Activated naive CD4-positive, alpha-beta T cell (primary cell): ENCODE results near the gene FAAP20.

ENCODE experiments used
- DNase-seq, 4 experiments: peaks; one replicate each; lab custom pipeline; 2025; lab: John Stamatoyannopoulos, UW

The FAAP20 gene

DNA sequence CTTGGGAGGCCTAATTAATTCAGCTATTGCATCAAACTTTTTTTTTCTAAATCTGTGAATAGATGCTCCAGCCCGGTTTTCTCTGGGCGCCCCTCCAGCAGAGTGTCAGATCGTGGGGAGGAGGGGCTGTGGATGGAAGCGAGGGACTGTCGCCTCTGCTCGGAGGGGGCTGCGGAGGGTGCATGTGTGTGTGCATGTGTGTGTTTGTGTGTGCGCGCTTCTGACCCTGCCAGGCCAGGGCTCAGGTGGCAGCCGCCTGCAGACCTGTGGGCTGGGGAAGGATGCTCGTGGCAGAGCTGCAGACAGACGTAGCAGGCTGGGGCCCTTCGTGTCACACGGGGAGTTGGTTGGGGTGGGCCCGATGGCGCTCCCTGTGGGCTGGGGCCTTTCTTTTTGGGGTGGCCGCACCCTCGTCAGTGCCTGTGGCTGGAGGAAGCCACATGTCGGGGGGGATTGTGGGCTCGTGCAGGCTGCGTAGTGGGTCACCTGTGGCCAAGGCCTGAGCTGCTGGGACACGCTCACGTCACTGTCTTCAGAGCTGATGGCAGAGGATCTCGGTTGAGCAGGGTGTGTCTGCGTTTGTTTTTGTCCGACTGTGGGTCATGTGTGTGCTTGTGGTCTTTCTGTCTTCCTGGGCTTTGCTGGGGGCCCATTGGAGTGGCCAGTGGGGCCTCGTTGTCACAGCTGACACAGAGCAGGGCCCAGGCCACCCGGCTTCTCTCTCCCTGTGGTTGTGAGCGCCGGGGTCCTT lies 36.4 kb upstream of the FAAP20 start:
- DNase-seq: peak in 2 of 4 experiments; percentile 28 to 32

DNA sequence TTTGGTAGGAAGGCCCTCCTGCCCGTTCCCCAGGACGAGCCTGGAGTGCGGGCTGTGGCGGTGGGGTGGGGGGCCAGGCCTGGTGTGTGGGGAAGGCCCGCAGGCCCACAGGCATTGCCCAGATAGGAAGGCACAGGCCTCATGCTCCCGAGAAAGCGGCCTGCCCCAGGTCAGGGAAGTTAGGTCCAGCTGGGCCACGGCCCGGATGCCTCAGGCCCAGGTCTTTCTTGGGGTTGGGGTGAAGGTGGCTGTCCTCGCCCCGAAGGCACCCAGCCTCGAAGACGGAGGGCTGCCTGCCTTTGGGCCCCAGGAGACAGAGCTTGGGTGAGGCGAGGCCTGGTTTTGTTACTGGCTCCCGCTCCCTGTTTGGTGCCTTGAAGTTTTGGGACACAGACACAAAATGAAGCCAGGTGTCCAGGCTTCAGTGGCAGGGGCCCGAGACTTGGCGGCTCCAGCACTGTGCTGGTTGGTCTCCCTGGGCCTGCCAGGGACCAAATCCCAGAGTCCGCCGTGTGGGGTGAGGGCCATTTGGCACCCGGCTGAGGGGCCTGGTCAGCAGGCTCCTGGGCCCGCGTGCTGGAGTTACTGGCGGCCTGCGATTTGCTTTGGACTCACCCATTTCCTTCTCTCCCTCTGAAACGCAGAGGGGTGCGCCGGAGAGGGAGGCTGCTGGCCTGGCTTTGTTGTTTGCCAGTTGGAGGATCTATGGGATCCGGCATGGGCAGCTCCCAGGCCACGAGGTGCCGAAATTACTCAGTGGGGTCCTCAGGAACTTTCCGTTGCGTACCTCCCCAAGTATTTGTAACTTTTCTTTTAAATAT lies 35.5 kb upstream of the FAAP20 start:
- DNase-seq: no peak

DNA sequence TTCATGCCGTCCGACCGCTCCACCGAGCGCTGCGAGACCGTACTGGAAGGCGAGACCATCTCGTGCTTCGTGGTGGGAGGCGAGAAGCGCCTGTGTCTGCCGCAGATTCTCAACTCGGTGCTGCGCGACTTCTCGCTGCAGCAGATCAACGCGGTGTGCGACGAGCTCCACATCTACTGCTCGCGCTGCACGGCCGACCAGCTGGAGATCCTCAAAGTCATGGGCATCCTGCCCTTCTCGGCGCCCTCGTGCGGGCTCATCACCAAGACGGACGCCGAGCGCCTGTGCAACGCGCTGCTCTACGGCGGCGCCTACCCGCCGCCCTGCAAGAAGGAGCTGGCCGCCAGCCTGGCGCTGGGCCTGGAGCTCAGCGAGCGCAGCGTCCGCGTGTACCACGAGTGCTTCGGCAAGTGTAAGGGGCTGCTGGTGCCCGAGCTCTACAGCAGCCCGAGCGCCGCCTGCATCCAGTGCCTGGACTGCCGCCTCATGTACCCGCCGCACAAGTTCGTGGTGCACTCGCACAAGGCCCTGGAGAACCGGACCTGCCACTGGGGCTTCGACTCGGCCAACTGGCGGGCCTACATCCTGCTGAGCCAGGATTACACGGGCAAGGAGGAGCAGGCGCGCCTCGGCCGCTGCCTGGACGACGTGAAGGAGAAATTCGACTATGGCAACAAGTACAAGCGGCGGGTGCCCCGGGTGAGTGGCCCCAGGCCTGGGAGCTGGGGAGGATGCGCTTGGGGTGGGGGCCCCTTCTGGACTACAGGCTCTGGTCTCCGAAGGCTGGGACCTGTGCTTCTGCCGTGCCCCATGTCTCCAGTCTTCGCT lies 34.7 kb upstream of the FAAP20 start:
- peak in 2 of 4 experiments; percentile 30 to 41 for DNase-seq

DNA sequence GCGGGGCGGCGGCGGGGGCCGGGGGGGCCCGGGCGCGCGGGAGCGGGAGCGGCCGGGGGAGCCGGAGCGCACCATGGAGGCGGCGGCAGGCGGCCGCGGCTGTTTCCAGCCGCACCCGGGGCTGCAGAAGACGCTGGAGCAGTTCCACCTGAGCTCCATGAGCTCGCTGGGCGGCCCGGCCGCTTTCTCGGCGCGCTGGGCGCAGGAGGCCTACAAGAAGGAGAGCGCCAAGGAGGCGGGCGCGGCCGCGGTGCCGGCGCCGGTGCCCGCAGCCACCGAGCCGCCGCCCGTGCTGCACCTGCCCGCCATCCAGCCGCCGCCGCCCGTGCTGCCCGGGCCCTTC lies 34.1 kb upstream of the FAAP20 start:
- peak in 1 of 4 experiments; percentile 41 for DNase-seq

DNA sequence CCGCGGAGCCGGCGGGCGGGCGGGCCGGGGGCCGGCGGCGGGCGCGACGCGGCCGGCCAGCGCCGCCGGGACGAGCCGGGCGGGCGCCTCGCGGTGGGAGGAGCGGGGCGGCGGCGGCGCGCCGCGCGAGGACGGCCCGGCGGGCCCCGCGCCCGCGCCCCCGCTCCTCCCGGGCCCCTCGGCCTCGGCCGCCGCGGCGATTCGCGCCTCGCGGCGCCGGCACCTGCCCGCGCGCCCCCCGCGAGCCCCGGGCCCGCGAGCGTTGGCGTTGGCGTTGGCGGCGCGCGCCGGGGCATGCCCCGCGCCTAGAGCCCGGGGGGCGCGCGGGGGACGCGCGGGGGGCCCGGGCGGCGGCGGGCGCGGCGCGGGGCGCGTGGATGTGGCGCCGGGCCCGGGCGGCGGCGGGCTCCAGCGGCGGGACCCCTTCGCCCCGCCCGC lies 33.6 kb upstream of the FAAP20 start, which contains the start of gene SKI:
Gene SKI (plus strand): TSS at position 163 of the 438 bp plus-strand sequence. CDS start 448 bp downstream, outside the sequence.
- no peak for DNase-seq

DNA sequence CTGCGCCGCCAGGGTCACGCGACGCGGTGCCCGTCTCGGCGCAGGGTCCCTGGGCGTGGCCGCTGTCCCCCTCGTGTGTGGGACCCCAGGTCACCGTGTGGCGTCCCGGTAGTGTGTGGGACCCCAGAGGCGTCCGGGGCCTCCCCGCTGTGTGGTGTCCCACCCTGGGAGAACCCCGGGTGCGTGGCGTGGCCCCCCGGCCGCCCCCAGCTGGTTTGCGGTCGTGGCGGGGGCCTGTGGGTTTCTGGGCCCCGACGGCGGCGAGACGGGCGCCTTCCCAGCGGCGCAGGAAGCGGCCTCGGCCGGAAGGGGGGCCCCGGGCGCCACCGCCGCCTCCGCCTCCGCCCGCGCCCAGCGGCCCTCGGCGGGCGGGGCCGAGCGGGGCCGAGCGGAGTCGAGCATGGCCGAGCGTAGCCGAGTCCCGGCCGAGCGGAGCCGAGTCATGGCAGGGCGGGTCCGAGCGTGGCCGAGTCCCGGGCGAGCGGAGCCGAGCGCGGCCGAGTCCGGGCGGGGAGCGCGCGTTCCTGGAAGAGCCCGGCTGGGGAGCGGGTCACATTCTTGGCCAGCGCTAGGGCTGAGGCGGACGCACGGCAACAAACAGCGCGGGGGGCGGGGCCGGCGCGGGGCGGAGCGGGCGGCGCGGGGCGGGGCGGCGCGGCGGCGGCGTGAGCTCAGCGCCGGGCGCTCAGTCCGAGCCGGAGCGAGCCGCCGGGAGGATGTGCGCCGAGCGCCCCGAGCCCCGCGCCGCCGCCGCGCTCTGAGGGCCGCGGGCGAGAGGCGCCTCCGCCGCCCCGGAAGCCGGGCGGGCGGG lies 33.0 kb upstream of the FAAP20 start:
- DNase-seq: peak; percentile 81 to 94 (median 84)

DNA sequence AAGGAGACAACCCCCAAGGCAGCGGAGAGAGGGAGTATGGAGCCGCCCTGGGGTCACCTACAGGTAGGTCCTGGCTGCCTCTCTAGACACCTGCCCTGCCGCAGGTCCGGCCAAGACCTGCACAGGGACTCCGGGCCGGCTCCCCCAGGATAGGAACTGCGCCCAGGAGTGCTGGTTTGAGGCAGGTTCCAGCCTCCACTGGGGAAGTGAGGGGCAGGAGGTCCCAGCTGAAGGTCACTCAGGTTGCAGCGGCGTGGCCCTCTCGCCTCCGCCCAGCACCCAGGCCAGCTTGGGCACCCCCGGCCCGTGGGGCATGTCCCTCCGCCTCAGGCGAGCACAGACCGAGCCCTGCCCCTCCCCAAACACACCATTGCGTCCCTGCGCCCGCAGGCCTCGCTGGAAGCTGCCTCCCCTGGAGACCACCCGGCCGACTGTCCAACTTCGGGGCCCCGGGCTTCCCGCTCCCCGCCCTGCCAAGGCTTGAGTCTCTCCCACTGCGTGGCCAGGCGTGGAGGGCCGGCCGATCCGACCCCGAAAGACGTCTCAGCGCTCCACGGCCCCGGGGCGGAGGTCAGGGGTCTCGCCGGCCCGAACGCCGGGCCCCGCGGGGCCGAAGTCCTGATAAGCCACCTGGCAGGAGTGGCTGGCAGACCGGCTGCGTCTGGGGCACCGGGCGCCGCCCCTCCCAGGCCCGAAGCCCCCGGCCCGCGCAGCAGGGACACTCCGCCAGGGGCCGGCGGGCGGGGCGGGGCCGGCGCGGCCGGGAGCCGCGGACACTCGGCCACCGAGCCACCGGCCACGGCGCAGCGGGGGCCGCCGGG lies 32.2 kb upstream of the FAAP20 start:
- no peak for DNase-seq

DNA sequence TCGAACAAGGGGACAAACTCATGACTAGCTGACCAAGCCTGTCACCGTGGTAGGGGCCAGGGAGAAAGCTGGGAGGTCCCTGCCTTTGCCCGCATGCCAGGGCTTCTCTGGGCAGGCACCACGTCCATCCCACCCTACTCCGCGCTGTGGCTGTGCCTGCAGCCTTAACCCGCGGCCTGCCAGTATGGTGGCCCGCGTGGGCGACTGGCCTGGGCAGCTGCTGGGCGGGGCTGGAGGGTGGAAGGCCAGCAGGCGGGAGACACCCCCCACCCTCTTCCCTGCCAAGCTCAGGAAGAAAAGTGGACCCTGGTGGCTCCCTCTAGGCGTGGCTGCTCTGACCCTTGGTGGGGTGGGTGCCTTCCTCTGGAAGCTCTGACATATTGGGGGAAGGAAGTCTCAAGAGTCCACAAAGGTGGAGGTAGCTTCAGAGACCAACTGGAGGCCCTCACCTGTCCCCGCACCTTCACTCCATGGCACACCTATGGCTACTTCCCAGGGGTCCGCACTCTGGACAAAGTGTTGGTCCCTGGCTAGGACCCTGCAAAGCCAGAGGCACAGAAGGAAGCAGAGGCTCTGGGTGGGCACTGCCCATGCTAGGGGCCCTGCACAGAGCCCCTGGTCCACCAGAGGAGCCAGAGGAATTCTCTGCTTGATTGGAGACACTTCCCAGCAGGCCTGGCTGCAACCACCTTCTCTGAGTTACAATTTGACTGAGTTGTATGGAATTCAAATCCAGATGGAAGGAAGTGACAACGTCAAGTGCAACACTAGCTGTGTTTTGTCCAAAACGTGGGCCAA lies 30.3 kb upstream of the FAAP20 start:
- DNase-seq: no peak

DNA sequence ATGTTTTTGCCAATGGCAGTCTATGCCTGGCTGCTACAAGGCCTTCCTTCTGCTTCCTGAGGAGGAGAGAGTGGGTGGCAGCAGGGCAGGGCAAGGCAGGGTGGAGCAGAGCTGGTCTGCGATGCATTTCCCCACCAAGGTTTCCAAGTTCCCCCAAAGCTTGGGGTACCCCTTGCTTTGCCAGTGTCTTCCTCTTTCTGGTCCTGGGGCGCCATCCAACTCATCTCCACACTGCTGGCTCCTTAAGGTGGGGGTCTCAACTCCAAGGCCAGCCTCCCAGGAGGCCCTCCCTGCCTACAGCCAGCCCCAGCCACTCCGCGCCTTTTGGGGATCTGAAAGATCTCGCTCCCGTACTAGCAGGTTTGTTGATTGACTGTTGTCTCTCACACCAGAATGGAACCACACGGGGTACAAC lies 29.6 kb upstream of the FAAP20 start:
- no peak for DNase-seq

DNA sequence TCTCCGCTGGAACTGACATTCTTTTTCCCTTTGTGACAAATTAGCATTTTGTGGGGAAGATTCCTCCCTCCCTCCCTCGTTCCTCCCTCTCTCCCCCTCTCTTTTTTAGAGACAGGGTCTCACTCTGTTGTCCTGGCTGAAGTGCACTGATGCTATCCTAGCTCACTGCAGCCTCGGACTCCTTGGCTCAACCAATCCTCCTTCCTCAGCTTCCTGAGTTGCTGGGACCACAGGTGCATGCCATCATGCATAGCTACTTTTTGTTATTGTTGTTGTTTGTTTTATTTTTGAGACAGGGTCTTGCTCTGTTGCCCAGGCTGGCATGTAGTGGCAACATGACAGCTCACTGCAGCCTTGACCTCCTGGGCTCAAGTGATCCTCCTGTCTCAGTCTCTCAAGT lies 26.7 kb upstream of the FAAP20 start:
- no peak for DNase-seq

DNA sequence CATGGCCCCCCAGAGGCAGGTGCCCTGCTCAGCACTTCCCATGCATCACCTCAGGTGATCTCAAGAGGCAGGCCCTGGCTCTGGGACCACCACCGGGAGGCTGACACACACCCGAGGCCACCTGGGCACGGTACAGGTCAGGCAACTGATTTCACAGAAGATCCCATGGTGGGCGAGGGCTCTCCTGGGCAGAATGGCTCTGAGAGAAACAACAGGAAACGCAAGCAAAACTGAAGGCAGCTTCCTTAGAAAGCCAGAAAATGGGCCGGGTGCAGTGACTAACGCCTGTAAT lies 22.1 kb upstream of the FAAP20 start:
- no peak for DNase-seq

DNA sequence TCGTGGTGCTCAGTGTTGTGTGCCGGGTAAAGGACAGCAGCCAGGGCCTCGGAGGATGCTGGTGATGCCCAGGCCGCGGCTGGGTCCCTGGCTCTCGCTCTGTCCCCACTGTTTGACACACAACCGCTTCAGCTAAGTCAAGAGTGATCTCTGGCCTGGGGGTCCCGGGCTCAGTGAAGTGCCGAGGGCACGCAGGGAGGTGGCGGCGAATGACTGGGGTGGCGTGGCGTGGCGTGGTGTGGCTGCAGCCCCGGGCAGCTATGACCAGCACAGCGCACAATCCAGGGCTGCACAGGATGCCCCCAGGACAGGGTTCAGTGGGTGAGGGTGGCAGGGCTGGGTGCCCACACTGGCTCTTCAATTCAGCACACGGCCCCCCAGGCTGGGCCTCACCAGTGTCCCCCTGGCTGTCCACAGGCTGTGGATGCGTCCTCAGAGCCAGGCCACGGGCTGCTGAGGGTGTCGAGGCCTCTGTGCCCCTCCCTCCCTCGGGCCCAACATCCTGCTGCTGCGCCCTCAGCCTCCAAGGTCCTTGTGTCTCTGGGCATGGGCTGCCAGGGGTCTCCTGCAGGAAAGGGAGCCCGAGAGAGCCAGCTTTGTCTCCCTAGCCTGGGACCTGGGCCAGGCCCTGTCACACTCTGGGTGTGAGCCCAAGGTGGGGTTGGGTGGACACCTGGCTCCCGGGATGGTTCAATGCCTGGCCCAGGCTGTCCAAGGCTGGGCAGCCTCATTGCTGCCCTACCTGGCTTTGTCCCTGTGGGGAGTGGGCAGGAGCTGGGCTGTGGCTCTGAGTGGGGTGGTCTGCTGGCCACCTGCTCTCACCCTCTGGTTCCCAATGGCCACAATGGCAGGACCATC lies 21.6 kb upstream of the FAAP20 start:
- DNase-seq: no peak

DNA sequence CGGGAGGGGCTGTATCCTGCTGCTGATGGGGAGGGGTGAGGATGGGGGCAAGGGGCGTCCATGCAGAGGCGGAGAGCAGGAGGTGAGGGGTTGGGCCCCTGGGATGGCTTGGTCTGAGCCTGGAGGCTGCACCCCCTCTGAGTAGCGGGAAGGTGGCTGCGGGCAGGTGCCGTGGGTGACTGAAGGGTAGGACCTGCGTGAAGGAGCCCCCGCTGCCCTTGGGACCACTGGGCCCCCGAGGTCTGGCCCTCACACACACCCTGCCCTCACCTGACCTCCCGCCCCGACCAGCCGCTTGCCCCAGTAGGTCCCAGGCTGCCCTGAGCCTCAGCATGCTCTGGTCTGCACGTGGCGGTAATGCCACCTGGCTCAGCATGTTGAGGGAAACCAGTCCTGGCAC lies 20.8 kb upstream of the FAAP20 start:
- DNase-seq: no peak

DNA sequence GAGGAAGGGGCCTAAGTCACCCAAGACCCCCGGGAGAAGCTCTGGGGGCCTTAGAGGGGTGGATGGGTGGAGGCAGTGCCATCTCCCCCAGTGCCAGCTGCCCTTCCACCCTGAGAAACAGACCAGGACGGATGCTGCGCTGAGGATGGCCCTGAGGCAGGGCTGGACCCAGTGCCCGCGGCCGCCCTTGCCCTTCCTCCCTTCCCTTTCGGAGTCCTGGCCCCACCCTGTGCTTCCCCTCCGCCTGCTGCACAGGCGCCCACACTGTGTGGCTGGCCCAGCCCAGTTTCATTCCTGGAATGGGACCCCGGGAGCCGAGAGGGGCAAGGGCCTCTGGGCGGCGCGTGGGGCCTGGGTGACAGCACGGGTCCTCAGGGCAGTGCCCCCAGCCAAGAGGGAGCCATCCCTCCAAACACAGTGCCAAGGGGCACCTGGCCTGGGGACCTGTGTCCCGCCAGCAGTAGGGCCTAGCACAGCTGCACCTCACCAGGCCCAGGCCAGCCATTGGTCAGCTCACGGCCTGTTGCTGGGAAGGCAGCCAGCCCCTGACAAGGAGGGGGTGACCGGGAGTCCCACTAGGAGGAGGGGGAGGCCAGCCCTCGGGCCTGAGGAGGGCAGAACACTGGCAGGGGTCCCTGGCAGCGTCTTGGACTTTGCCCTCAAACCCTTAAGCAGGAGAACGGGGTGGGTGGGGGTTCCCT lies 20.1 kb upstream of the FAAP20 start:
- no peak for DNase-seq

DNA sequence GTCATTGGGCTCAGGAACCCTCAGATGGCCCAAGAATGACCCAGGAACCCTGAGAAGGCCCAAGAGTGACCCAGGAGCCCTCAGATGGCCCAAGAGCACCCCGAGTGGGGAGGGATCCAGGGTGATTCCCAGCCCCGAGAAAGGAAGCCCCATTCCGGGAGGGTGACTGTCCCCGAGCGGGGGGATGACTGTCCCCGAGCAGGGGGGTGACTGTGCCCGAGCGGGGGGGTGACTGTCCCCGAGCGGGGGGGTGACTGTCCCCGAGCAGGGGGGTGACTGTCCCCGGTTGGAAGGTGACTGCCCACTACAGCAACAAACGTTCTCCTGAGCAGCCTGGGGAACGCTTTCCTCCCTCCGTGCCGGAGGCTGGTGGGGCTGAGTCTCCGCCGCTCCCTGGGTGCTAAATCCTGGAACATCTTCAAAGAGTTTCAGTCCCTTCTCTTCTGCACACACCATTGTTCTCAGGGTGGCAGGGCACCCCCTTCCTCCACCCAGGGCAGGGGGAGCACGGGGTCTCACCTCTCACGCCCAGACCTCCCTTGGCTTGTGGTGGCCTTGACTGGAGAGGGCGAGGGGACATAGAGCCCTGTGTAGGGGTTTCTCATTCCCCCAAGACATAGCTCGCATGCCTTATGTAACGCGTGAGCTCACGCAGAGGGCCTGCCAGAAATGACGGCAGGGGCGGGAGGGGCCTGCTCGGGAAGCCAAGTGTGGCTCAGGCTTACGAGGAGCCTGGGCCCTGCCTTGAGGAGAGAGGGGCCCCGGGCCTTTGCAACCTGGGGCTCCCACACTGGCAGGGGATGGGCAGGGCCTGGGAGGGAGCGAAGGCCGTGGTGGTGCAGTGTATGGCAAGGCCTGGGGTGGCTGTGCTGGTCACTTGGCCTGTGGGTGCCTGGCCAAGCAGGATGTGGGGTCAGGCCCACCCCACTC lies 19.3 kb upstream of the FAAP20 start:
- no peak for DNase-seq

DNA sequence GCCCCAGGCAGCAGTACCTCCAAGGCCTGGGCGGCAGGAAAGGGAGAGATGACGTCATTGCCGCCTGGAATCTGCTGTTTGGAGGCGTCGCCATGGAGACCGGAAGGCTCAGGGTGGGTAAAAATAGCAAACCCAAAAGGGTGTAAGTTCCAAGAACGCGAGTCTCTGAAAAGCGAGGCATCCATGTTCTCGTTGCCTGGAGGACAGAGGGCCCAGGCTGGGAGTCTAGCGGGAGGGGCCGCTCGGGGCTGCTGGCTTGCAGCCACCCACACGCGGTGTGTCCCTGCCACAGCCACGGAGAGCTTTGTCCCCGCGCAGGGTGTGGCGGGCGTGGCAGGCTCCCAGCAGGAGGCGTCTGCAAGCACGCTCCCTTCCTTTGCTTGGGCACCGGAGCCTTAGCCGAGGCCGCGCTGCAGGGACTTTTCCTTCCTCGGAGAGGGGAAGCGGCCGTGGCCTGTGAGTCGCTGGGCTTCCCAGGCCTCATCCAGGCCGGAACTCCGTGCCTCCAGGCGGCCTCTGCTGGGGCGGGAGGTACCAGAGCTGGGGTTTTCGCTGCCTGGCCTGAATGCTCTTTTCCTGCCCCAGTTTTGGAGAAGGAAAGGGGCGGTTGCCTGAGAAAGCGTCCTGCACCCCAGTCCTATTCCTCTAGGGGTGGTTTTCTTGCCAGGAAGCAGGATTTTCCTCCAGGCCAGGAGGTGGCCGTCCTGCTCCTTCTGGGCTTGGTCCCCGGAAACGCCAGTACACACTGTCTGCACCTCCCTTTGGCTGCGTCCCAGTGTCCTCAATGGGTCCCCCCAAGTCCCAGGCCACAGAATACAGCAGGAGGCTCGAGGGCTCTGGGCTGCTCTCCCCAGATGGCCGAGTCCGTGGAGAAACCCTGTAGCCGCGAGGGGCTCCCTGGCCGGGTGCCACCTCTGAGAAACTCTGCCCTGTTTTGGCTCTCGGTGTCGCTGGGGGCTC lies 18.2 kb upstream of the FAAP20 start:
- DNase-seq: peak in 1 of 4 experiments; percentile 45
